HepG2 (cell line): ENCODE data around the gene FRMD4B. TPM values are rescaled to one million over a fixed set of nuclear protein-coding genes. Genes with fewer than 3 reads are reported as not detected.

Experiments used
- BHLHE40 ChIP-seq: IDR thresholded peaks from 2 replicates; pipeline ENCODE4 v1.6.1; 2011; ENCODE audit warnings: low read length, improper control_type of control experiment
- FOXA3 ChIP-seq: IDR thresholded peaks from 2 replicates; pipeline ENCODE4 v1.6.1; 2016; ENCODE audit warnings: missing genetic modification reagents, missing compliant biosample characterization
- HNRNPUL1 ChIP-seq: fragments of 200-400 bp; formaldehyde crosslinking; IDR thresholded peaks from 2 replicates; pipeline ENCODE4 v1.6.1; 2017; ENCODE audit warnings: low read depth, mild to moderate bottlenecking, low read length, moderate library complexity
- ISX ChIP-seq: sonication (generic); formaldehyde crosslinking; conservative IDR thresholded peaks from 2 replicates; pipeline ENCODE4 v1.5.0; 2020; ENCODE audit warnings: missing genetic modification reagents
- JARID2 ChIP-seq: sonication (generic); formaldehyde crosslinking; IDR thresholded peaks from 2 replicates; pipeline ENCODE4 v1.8.1; 2023; ENCODE audit warnings: missing genetic modification reagents, inconsistent platforms; ENCODE audit not compliant: insufficient replicate concordance
- KAT2B ChIP-seq: fragments of 150-350 bp; IDR thresholded peaks from 2 replicates; pipeline ENCODE4 v1.6.1; 2014; ENCODE audit warnings: low read depth, low read length, borderline replicate concordance
- KLF16 ChIP-seq, 2 experiments: sonication (generic) in 1 of 2; formaldehyde crosslinking in 1 of 2; IDR thresholded peaks; 2 replicates each; pipeline versions ENCODE4 v1.6.1 to v1.8.0; 2016 to 2023; ENCODE audit warnings: missing genetic modification reagents in 2 of 2, missing compliant biosample characterization in 1 of 2
- KLF6 ChIP-seq: IDR thresholded peaks from 2 replicates; pipeline ENCODE4 v1.8.0; 2016; ENCODE audit warnings: missing biosample characterization, missing genetic modification reagents
- KMT2A ChIP-seq: sonication (generic); formaldehyde crosslinking; IDR thresholded peaks from 2 replicates; pipeline ENCODE4 v1.4.0; 2020; ENCODE audit warnings: missing genetic modification reagents
- NAIF1 ChIP-seq: sonication (generic); formaldehyde crosslinking; IDR thresholded peaks from 2 replicates; pipeline ENCODE4 v1.5.0; 2020; ENCODE audit warnings: mild to moderate bottlenecking, missing genetic modification reagents, borderline replicate concordance
- RBM39 ChIP-seq: fragments of 200-400 bp; formaldehyde crosslinking; IDR thresholded peaks from one replicate; pipeline ENCODE4 v1.6.1; 2018; ENCODE audit warnings: antibody characterized with exemption, mild to moderate bottlenecking, low read depth, low read length; ENCODE audit not compliant: poor library complexity, severe bottlenecking
- SOX5 ChIP-seq: IDR thresholded peaks from 2 replicates; pipeline ENCODE4 v1.6.1; 2016; ENCODE audit warnings: borderline replicate concordance
- STAT5B ChIP-seq: sonication (generic); formaldehyde crosslinking; IDR thresholded peaks from 2 replicates; pipeline ENCODE4 v1.4.0; 2020; ENCODE audit warnings: missing genetic modification reagents
- STAT6 ChIP-seq: sonication (generic); formaldehyde crosslinking; IDR thresholded peaks from 2 replicates; pipeline ENCODE4 v1.4.0; 2020; ENCODE audit warnings: missing genetic modification reagents, mild to moderate bottlenecking, borderline replicate concordance
- USF2 ChIP-seq, 2 experiments: sonication (generic) in 1 of 2; formaldehyde crosslinking in 1 of 2; IDR thresholded peaks; 2 replicates each; pipeline versions ENCODE4 v1.5.1 to v1.6.1; 2011 to 2020; ENCODE audit warnings: borderline replicate concordance in 1 of 2, low read depth in 1 of 2, low read length in 1 of 2, mild to moderate bottlenecking in 1 of 2, missing genetic modification reagents in 1 of 2, moderate library complexity in 1 of 2
- ZNF18 ChIP-seq: sonication (generic); formaldehyde crosslinking; IDR thresholded peaks from 2 replicates; pipeline ENCODE4 v1.8.0; 2022; ENCODE audit warnings: mild to moderate bottlenecking, missing genetic modification reagents; ENCODE audit not compliant: insufficient replicate concordance
- ZNF232 ChIP-seq: sonication (generic); formaldehyde crosslinking; IDR thresholded peaks from 2 replicates; pipeline ENCODE4 v1.4.0; 2020; ENCODE audit warnings: missing genetic modification reagents, borderline replicate concordance
- ZNF253 ChIP-seq: sonication (generic); formaldehyde crosslinking; IDR thresholded peaks from 2 replicates; pipeline ENCODE4 v1.8.0; 2022; ENCODE audit warnings: mild to moderate bottlenecking, missing genetic modification reagents, borderline replicate concordance
- ZNF503 ChIP-seq: sonication (generic); formaldehyde crosslinking; IDR thresholded peaks from 2 replicates; pipeline ENCODE4 v1.4.0; 2020; ENCODE audit warnings: missing genetic modification reagents
- ZSCAN29 ChIP-seq: sonication (generic); formaldehyde crosslinking; conservative IDR thresholded peaks from 2 replicates; pipeline ENCODE4 v1.4.0; 2020; ENCODE audit warnings: mild to moderate bottlenecking, missing genetic modification reagents
- polyA plus RNA-seq, 8 experiments: library from polyadenylated mRNA; depleted of rRNA in 3 of 8; stranded (reverse) in 7 of 8; unstranded in 1 of 8; fragments of >200 nt; fragmentation: Illumina TruSeq in 4 of 8; extraction: Trizol in 4 of 8; gene quantifications; 2 replicates each; pipeline versions ENCODE4 v1.2.1 to v1.2.3, GENCODE V29; 2011 to 2016; ENCODE audit warnings: low read depth in 4 of 8, missing spikeins in 1 of 8, mixed read lengths in 1 of 8; ENCODE audit not compliant: insufficient read depth in 1 of 8
- total RNA-seq, 5 experiments: library from RNA; depleted of rRNA; stranded (reverse); fragments of >200 nt; fragmentation: Illumina TruSeq; extraction: Trizol; gene quantifications; 2 replicates each; pipeline ENCODE4 v1.2.3, GENCODE V29; 2016; ENCODE audit warnings: low read depth in 1 of 5

FRMD4B gene
- total and polyA plus RNA-seq, 2 of the 13 experiments (the other 11 are each of a cell fraction or from before 2014, with no cell fraction given), result 3.0 to 3.3 TPM

DNA sequence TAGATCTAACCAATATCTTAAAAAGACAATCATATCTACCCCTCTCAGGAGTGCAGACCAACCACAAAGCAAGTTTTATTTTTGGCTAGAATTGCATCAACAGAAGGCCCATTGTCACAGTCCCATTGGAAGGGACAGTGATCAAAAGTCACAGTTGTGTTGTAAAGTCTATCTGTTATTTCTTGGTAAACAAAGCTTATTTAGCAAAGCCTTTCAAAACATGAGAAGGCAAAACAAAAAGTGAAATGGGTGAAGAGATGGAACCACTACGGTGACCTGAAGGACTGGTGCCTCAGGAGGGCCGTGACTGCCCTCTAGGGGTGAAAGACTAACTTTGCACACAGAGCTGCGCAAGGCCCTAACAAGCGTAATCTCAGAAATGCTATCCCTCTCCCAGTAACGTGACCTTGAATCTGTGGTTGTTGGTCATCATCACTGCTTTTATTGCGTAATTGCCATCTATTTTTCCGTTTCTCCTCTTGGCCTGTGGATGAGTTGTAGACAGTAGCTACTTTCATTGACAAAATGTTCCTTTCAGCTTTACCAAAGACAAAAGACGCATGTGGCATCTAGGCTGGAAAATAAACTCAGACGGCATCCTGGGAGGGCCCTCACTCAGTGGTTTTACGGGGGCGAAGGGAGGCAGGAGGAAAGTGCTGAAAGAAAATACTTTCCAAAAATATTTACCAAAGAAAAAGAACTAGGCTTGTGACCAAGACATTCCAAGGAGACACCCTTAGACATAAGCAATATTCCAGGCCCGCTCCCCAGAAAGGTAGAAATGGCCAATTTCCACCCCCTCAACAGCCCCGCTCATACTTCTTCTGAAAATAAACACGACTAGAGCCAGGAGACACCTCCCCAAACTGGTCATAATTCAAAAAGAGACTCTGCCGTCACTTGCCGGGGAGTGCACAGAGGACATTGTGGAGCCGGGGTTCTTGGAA lies 79.4 kb downstream of the FRMD4B start (continued):
- TF ChIP-seq HNRNPUL1 (no peak), ISX (no peak), ZNF503 (CRISPR knock-in tag) (no peak), ZNF253 (CRISPR knock-in tag) (no peak), USF2 (IDR thresholded peaks at IDR 0.05; ENCODE audit: low read depth, low read length) (no peak; the same call in 1 of the 2 replicates), USF2 (CRISPR knock-in tag; IDR thresholded peaks at IDR 0.05; ENCODE audit: borderline replicate concordance) (no peak), KAT2B (no peak), NAIF1 (CRISPR knock-in tag) (no peak), FOXA3 (peak; percentile 29; the same call in 1 of the 2 replicates), SOX5 (CRISPR knock-in tag) (peak; percentile 17; the same call in 1 of the 2 replicates), BHLHE40 (peak; percentile 55), KLF16 (CRISPR knock-in tag; IDR thresholded peaks at IDR 0.05) (no peak), RBM39 (no peak), STAT5B (CRISPR knock-in tag) (no peak), JARID2 (CRISPR knock-in tag) (no peak), KMT2A (CRISPR knock-in tag) (no peak), ZNF18 (CRISPR knock-in tag) (no peak), KLF6 (CRISPR knock-in tag) (no peak), ZSCAN29 (CRISPR knock-in tag) (no peak), ZNF232 (CRISPR knock-in tag) (no peak), STAT6 (CRISPR knock-in tag) (no peak)
